SH-SY5Y (cell line): ENCODE data around the gene TMEM151A.

ENCODE experiments used
- GATA2 ChIP-seq: IDR thresholded peaks from 2 replicates; pipeline ENCODE4 v1.6.1; 2011; ENCODE audit warnings: mild to moderate bottlenecking, low read depth, low read length
- GATA3 ChIP-seq: IDR thresholded peaks from 2 replicates; pipeline ENCODE4 v1.6.1; 2011; ENCODE audit warnings: low read depth, mild to moderate bottlenecking, low read length, moderate library complexity

GRCh38 chr11:66274219-66274618 lies 17.5 kb upstream of the TMEM151A start:
- TF ChIP-seq GATA2 (no peak), GATA3 (no peak)
